SK-N-SH treated with all-trans-retinoic acid at 6 μM for 48 hours (cell line): ENCODE data around the gene ITIH4.

Source experiments
- ATAC-seq: fragments of 200-7000 bp; cut with Tn5 transposase; 3 replicates; pipeline ENCODE4 v1.9.1; 2020; ENCODE audit warnings: mild to moderate bottlenecking, moderate library complexity
- ARNTL ChIP-seq: fragments of 450-650 bp; formaldehyde crosslinking; IDR thresholded peaks from 2 replicates; pipeline ENCODE4 v1.5.0; 2020; ENCODE audit warnings: low read depth, mild to moderate bottlenecking, moderate library complexity, borderline replicate concordance
- CSDC2 ChIP-seq: fragments of 250-450 bp; sonication (Bioruptor Pico); IDR thresholded peaks from 2 replicates; pipeline ENCODE4 v1.5.0; 2020; ENCODE audit warnings: mild to moderate bottlenecking, moderate library complexity
- ESRRG ChIP-seq: fragments of 250-450 bp; sonication (Bioruptor Pico); IDR thresholded peaks from 2 replicates; pipeline ENCODE4 v1.6.1; 2021; ENCODE audit warnings: mild to moderate bottlenecking
- GLIS3 ChIP-seq: fragments of 250-450 bp; sonication (Bioruptor Pico); IDR thresholded peaks from 2 replicates; pipeline ENCODE4 v1.5.0; 2020; ENCODE audit warnings: mild to moderate bottlenecking, moderate library complexity
- ISL1 ChIP-seq: fragments of 250-450 bp; sonication (Bioruptor Pico); IDR thresholded peaks from 2 replicates; pipeline ENCODE4 v2.1.2; 2022; ENCODE audit warnings: mild to moderate bottlenecking, moderate library complexity
- PPARA ChIP-seq: fragments of 250-450 bp; sonication (Bioruptor Pico); IDR thresholded peaks from 2 replicates; pipeline ENCODE4 v1.5.0; 2020; ENCODE audit warnings: mild to moderate bottlenecking, borderline replicate concordance
- RARB ChIP-seq: fragments of 250-450 bp; sonication (Bioruptor Pico); IDR thresholded peaks from 2 replicates; pipeline ENCODE4 v1.8.0; 2021; ENCODE audit warnings: mild to moderate bottlenecking, moderate library complexity
- SNAI2 ChIP-seq: fragments of 250-450 bp; sonication (Bioruptor Pico); IDR thresholded peaks from 2 replicates; pipeline ENCODE4 v1.5.0; 2020; ENCODE audit warnings: mild to moderate bottlenecking, moderate library complexity
- TCF4 ChIP-seq: fragments of 250-450 bp; sonication (Bioruptor Pico); IDR thresholded peaks from 2 replicates; pipeline ENCODE4 v1.8.0; 2021; ENCODE audit warnings: mild to moderate bottlenecking, moderate library complexity, borderline replicate concordance
- TOX ChIP-seq: fragments of 250-450 bp; sonication (Bioruptor Pico); IDR thresholded peaks from 2 replicates; pipeline ENCODE4 v1.8.0; 2021; ENCODE audit warnings: mild to moderate bottlenecking, moderate library complexity, borderline replicate concordance
- ZC3H10 ChIP-seq: fragments of 250-450 bp; sonication (Bioruptor Pico); IDR thresholded peaks from 2 replicates; pipeline ENCODE4 v1.5.1; 2021; ENCODE audit warnings: mild to moderate bottlenecking, moderate library complexity
- ZFP3 ChIP-seq: fragments of 250-450 bp; sonication (Bioruptor Pico); IDR thresholded peaks from 2 replicates; pipeline ENCODE4 v1.5.0; 2020; ENCODE audit warnings: mild to moderate bottlenecking, moderate library complexity
- ZFP30 ChIP-seq: fragments of 450-650 bp; formaldehyde crosslinking; IDR thresholded peaks from 2 replicates; pipeline ENCODE4 v1.5.0; 2022; ENCODE audit warnings: mild to moderate bottlenecking, moderate library complexity
- ZNF565 ChIP-seq: fragments of 450-650 bp; formaldehyde crosslinking; conservative IDR thresholded peaks from 2 replicates; pipeline ENCODE4 v1.5.0; 2020; ENCODE audit warnings: low read depth, mild to moderate bottlenecking, moderate library complexity
- ZNF70 ChIP-seq: fragments of 450-650 bp; formaldehyde crosslinking; IDR thresholded peaks from 2 replicates; pipeline ENCODE4 v1.5.0; 2020; ENCODE audit warnings: mild to moderate bottlenecking, moderate library complexity
- ZNF8 ChIP-seq: fragments of 450-650 bp; formaldehyde crosslinking; IDR thresholded peaks from 2 replicates; pipeline ENCODE4 v1.5.0; 2020; ENCODE audit warnings: mild to moderate bottlenecking, moderate library complexity
- TF ChIP-seq, protein P1 (sequence below): fragments of 250-450 bp; sonication (Bioruptor Pico); IDR thresholded peaks from 2 replicates; pipeline ENCODE4 v1.5.1; 2021; ENCODE audit warnings: mild to moderate bottlenecking, moderate library complexity
- TF ChIP-seq, protein P2 (sequence below): fragments of 250-450 bp; sonication (Bioruptor Pico); IDR thresholded peaks from 2 replicates; pipeline ENCODE4 v1.5.1; 2020; ENCODE audit warnings: low read depth, mild to moderate bottlenecking, moderate library complexity
- TF ChIP-seq, protein P3 (sequence below): fragments of 250-450 bp; sonication (Bioruptor Pico); IDR thresholded peaks from 2 replicates; pipeline ENCODE4 v1.5.0; 2020; ENCODE audit warnings: mild to moderate bottlenecking, moderate library complexity
- TF ChIP-seq, protein P4 (sequence below): fragments of 250-450 bp; sonication (Bioruptor Pico); IDR thresholded peaks from 2 replicates; pipeline ENCODE4 v1.8.0; 2020; ENCODE audit warnings: mild to moderate bottlenecking, moderate library complexity, borderline replicate concordance

The ITIH4 gene

DNA sequence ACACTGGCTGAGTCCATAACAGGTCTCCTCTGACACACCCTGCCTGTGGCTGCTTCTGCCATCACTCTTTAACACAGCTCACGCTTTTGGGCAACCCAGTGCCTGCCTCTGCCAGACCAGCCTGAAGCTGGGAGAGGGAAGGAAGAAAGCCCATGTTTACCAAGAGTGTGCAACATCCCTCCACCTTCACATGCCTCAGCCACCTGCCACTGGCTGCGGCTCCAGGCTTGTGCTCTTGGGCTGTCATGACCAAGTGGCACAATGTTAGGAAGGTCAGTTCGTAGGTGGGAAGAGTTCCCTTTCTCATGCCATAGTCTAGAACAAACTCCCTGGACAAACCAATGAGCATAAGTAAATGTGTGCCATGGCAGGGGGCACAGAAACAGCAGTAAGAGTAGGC lies 46.6 kb upstream of the ITIH4 start:
- ATAC-seq: no peak
- TF ChIP-seq, protein P1, sequence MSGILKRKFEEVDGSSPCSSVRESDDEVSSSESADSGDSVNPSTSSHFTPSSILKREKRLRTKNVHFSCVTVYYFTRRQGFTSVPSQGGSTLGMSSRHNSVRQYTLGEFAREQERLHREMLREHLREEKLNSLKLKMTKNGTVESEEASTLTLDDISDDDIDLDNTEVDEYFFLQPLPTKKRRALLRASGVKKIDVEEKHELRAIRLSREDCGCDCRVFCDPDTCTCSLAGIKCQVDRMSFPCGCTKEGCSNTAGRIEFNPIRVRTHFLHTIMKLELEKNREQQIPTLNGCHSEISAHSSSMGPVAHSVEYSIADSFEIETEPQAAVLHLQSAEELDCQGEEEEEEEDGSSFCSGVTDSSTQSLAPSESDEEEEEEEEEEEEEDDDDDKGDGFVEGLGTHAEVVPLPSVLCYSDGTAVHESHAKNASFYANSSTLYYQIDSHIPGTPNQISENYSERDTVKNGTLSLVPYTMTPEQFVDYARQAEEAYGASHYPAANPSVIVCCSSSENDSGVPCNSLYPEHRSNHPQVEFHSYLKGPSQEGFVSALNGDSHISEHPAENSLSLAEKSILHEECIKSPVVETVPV (CRISPR knock-in tag): no peak
- TF ChIP-seq ZNF70 (CRISPR knock-in tag) (no peak), PPARA (CRISPR knock-in tag) (no peak), GLIS3 (CRISPR knock-in tag) (no peak), ZFP3 (CRISPR knock-in tag) (no peak), TOX (CRISPR knock-in tag) (no peak), ESRRG (CRISPR knock-in tag) (no peak), ZC3H10 (CRISPR knock-in tag) (no peak), SNAI2 (CRISPR knock-in tag) (no peak), TCF4 (CRISPR knock-in tag) (no peak), ARNTL (CRISPR knock-in tag) (no peak), RARB (CRISPR knock-in tag) (no peak), ZFP30 (no peak), ZNF8 (no peak), ZNF565 (CRISPR knock-in tag) (no peak), ISL1 (CRISPR knock-in tag) (no peak)
- TF ChIP-seq, protein P2, sequence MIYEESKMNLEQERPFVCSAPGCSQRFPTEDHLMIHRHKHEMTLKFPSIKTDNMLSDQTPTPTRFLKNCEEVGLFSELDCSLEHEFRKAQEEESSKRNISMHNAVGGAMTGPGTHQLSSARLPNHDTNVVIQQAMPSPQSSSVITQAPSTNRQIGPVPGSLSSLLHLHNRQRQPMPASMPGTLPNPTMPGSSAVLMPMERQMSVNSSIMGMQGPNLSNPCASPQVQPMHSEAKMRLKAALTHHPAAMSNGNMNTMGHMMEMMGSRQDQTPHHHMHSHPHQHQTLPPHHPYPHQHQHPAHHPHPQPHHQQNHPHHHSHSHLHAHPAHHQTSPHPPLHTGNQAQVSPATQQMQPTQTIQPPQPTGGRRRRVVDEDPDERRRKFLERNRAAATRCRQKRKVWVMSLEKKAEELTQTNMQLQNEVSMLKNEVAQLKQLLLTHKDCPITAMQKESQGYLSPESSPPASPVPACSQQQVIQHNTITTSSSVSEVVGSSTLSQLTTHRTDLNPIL: no peak
- TF ChIP-seq, protein P3, sequence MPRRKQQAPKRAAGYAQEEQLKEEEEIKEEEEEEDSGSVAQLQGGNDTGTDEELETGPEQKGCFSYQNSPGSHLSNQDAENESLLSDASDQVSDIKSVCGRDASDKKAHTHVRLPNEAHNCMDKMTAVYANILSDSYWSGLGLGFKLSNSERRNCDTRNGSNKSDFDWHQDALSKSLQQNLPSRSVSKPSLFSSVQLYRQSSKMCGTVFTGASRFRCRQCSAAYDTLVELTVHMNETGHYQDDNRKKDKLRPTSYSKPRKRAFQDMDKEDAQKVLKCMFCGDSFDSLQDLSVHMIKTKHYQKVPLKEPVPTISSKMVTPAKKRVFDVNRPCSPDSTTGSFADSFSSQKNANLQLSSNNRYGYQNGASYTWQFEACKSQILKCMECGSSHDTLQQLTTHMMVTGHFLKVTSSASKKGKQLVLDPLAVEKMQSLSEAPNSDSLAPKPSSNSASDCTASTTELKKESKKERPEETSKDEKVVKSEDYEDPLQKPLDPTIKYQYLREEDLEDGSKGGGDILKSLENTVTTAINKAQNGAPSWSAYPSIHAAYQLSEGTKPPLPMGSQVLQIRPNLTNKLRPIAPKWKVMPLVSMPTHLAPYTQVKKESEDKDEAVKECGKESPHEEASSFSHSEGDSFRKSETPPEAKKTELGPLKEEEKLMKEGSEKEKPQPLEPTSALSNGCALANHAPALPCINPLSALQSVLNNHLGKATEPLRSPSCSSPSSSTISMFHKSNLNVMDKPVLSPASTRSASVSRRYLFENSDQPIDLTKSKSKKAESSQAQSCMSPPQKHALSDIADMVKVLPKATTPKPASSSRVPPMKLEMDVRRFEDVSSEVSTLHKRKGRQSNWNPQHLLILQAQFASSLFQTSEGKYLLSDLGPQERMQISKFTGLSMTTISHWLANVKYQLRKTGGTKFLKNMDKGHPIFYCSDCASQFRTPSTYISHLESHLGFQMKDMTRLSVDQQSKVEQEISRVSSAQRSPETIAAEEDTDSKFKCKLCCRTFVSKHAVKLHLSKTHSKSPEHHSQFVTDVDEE (CRISPR knock-in tag): no peak

DNA sequence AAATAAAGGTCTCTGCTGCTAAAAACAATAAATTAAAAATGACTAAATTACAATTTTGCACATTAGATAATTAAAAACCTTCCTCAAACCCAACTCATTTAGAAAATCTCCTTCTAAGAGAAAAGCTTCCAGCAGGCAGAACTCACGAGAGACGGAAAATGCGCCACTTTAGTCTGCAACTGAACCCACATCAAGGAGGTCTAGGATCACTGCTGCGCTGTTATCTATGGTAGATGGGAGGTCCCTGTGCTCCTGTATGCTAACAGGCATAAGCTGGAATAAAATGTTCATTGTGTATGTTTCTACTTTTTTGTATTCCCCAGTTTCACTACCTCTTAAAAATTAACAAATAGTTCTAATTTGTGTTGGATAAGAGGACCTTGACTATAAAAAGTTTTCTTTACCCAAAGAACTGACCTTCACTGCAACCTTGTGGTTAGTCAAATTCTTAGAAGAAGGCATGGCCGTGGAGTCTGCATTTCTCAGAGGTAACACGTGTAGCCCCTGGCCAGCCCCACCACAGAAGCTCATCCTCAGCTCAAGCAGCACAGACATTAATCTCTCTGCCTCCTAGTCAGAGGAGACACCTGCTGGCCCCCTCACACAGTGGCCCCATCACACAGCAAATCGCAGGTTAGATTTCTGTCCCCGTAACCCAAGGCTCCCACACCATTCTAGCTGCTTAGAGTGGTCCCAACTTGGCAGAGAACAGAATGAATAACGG lies 44.6 kb upstream of the ITIH4 start:
- TF ChIP-seq, protein P1 (CRISPR knock-in tag): no peak
- TF ChIP-seq CSDC2 (CRISPR knock-in tag) (no peak), ARNTL (CRISPR knock-in tag) (no peak), ZNF70 (CRISPR knock-in tag) (no peak), ESRRG (CRISPR knock-in tag) (no peak), ZC3H10 (CRISPR knock-in tag) (no peak), TCF4 (CRISPR knock-in tag) (no peak), TOX (CRISPR knock-in tag) (no peak), SNAI2 (CRISPR knock-in tag) (no peak), GLIS3 (CRISPR knock-in tag) (no peak), RARB (CRISPR knock-in tag) (no peak), PPARA (CRISPR knock-in tag) (no peak), ZFP3 (CRISPR knock-in tag) (no peak)
- TF ChIP-seq, protein P3 (CRISPR knock-in tag): no peak
- TF ChIP-seq, protein P4, sequence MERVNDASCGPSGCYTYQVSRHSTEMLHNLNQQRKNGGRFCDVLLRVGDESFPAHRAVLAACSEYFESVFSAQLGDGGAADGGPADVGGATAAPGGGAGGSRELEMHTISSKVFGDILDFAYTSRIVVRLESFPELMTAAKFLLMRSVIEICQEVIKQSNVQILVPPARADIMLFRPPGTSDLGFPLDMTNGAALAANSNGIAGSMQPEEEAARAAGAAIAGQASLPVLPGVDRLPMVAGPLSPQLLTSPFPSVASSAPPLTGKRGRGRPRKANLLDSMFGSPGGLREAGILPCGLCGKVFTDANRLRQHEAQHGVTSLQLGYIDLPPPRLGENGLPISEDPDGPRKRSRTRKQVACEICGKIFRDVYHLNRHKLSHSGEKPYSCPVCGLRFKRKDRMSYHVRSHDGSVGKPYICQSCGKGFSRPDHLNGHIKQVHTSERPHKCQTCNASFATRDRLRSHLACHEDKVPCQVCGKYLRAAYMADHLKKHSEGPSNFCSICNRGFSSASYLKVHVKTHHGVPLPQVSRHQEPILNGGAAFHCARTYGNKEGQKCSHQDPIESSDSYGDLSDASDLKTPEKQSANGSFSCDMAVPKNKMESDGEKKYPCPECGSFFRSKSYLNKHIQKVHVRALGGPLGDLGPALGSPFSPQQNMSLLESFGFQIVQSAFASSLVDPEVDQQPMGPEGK (CRISPR knock-in tag): no peak
- TF ChIP-seq, protein P2: no peak
- no peak for ATAC-seq
